ENCODE results near the gene GNAL. TPM values are rescaled to one million over a fixed set of nuclear protein-coding genes. Genes with fewer than 3 reads are reported as not detected.
"Not testable (repeated sequence)": the region's sequence is repeated elsewhere in the genome, so short reads cannot be mapped to it uniquely, and the experiment has no call there.

GNAL gene
- total RNA-seq, 2 experiments from 2014 or later = 0.60 TPM; not detected in 1

DNA sequence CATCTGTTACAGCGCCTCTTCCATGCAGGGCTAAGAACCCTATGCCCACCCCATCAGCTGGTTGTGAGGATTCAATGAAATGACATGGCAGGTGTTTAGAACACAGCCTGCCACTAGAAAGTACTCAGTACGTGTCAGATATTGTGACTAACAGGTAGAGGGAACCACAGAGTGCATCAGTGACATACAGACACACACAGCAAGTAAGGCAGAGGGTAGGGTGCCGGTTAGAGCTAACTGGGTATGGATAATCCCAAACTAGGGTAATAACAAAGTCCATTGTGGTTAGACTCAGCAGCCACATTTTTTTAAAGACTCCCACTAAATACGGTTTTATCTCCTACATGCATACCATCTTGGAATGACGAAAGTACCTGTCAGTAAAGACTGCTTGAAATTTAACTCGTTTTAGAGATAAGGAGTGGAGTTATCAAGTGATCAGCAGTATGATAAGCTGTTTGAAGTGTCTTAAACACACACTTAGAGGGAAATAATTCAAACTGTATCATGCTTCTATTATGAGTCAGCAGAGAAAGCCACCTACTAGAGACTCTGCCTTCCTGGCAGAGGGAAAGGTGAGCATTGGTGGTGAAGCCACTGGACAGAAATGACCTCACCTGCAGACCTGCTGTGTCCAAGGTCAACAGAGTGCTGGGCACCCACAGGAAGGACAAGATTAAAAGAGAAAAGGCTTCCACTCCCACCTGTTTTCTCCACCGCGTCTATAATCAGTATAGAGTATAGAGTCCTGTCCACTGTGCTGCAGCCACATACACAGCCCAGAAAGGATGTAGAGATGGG lies 198.5 kb downstream of the GNAL start:
- H3K4me1 Mint-ChIP-seq = no peaks in the 10 kb centered on the region
- no peak overlapping the region for H3K4me3 Mint-ChIP-seq
- no peaks in the 10 kb centered on the region for H3K27me3 Mint-ChIP-seq
- no peak for DNase-seq
- POLR2A ChIA-PET = no interaction called here
- no peak overlapping the region for H3K27ac Mint-ChIP-seq
- H3K36me3 Mint-ChIP-seq = peaks cover 10% of the 10 kb centered on the region
- H3K9me3 Mint-ChIP-seq = no peaks in the 10 kb centered on the region
- no peak for ATAC-seq (ENCODE audit: low read depth)

DNA sequence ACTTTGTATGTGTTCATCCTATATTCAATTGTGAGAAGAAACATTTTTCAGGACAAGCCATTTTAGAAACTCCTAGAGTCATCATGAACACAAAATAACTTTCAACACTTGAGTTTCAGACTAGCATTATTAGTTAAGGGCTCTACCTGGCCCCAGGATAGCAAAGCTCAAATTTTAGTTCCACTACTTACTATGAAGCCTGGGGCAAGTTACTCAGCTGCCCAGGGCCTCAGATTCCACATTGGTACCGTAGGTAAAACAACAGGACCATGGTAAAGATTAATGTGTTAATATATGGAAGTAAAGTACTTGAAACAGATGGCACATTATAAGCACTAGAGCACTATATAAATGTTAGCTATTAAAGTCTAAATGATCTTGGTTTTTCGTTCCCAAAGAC lies 199.7 kb downstream of the GNAL start:
- POLR2A ChIA-PET = no interaction called here
- H3K4me3 Mint-ChIP-seq = no peak overlapping the region
- H3K27me3 Mint-ChIP-seq = no peaks in the 10 kb centered on the region
- no peak overlapping the region for H3K27ac Mint-ChIP-seq
- DNase-seq = no peak
- peaks cover 17% of the 10 kb centered on the region for H3K36me3 Mint-ChIP-seq
- no peak for ATAC-seq (ENCODE audit: low read depth)
- no peaks in the 10 kb centered on the region for H3K9me3 Mint-ChIP-seq
- H3K4me1 Mint-ChIP-seq = peaks cover 2% of the 10 kb centered on the region

DNA sequence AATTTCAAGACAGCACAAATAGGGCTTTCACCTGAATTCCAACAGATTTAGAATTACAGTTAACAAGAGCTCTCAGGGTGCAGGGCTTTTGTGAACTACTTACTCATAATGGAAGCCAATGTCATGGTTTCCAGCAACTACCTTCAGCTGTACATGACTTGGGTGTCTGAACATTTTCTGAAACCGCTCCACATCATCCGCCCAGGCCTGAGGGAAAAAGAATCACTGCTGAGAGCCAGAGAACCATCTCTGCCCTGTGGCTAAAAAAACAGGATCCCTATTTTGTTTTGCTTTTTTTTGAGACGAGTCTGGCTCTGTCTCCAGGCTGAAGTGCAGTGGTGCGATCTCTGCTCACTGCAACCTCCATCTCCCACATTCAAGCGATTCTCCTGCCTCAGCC lies 200.2 kb downstream of the GNAL start:
- no peak overlapping the region for H3K27ac Mint-ChIP-seq
- H3K27me3 Mint-ChIP-seq = no peaks in the 10 kb centered on the region
- ATAC-seq (ENCODE audit: low read depth) (no peak), DNase-seq (no peak)
- H3K4me3 Mint-ChIP-seq = no peak overlapping the region
- POLR2A ChIA-PET = no interaction called here
- H3K9me3 Mint-ChIP-seq = no peaks in the 10 kb centered on the region
- H3K36me3 Mint-ChIP-seq = peaks cover 19% of the 10 kb centered on the region
- peaks cover 4% of the 10 kb centered on the region for H3K4me1 Mint-ChIP-seq

DNA sequence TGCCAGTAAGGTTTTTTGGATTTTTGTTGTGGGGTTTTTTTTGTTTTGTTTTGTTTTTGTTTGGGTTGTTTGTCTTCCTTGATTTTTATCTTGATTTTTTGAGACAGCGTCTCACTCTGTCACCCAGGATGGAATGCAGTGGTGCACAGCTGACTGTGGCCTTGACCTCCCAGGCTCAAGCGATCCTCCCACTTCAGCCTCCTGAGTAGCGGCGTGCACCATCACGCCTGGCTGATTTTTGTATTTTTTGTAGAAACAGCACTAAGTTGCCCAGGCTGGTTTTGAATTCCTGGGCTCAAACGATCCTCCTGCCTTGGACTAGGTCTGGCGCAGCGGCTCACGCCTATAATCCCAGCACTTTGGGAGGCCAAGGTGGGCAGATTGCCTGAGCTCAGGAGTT lies 202.7 kb downstream of the GNAL start:
- DNase-seq (no peak), ATAC-seq (ENCODE audit: low read depth) (no peak)
- Mint-ChIP-seq H3K4me1 (peaks cover 4% of the 10 kb centered on the region), H3K36me3 (peaks cover 20% of the 10 kb centered on the region), H3K27me3 (no peaks in the 10 kb centered on the region), H3K9me3 (no peaks in the 10 kb centered on the region), H3K27ac (no peak overlapping the region), H3K4me3 (no peak overlapping the region)
- POLR2A ChIA-PET = no interaction called here

DNA sequence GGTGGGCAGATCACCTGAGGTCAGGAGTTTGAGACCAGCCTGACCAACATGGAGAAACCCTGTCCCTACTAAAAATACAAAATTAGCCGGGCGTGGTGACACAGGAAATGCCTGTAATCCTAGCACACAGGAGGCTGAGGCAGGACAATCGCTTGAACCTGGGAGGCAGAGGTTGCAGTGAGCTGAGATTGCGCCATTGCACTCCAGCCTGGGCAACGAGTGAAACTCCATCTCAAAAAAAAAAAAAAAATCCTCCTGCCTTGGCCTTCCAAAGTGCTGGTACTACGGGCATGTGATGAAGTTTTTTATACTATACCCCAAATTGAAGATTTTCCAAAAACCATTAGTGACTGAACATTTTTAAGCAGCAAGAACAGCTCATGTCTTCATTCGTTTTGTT lies 203.4 kb downstream of the GNAL start:
- ATAC-seq (ENCODE audit: low read depth); H3K9me3 Mint-ChIP-seq; H3K4me1 Mint-ChIP-seq; H3K27ac Mint-ChIP-seq; POLR2A ChIA-PET; H3K27me3 Mint-ChIP-seq; DNase-seq; H3K4me3 Mint-ChIP-seq: not testable (repeated sequence)
- H3K36me3 Mint-ChIP-seq = peaks cover 22% of the 10 kb centered on the region

DNA sequence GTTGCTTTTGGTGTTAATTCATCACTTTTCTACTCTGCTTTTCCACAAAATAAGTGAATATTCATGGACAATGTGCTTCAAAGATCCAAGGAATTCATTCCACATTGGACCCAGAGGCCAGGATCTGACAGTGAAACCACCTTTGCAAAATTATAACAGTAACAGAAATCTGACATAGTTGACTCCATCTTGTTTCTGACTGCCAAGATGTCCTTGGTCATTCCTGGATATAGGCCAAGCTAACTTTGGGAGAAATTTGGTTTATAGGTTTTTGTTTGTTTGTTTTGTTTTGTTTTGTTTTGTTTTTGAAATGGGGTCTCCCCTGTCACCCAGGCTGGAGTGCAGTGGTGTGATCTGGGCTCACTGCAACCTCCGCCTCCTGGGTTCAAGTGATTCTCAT lies 208.7 kb downstream of the GNAL start:
- POLR2A ChIA-PET = no interaction called here
- DNase-seq = no peak
- H3K27me3 Mint-ChIP-seq = no peaks in the 10 kb centered on the region
- no peaks in the 10 kb centered on the region for H3K9me3 Mint-ChIP-seq
- H3K4me1 Mint-ChIP-seq = peaks cover 4% of the 10 kb centered on the region
- no peak for ATAC-seq (ENCODE audit: low read depth)
- no peak overlapping the region for H3K4me3 Mint-ChIP-seq
- no peak overlapping the region for H3K27ac Mint-ChIP-seq
- H3K36me3 Mint-ChIP-seq = peaks cover 23% of the 10 kb centered on the region

DNA sequence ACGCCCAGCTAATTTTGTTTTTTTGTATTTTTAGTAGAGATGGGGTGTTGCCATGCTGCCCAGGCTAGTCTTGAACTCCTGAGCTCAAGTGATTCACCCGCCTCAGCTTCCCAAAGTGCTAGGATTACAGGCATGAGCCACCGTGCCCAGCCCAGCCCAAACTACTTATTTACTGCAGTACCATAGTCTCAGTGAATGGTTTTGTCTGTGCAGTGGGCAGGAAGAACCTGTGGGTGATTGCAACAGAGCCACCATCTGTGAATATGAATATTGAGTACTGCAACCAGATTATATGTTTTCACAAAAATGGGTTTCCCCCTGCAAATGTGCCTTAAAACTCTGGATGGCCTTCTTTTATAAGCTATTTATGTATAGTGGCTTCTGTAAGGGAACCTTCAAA lies 210.0 kb downstream of the GNAL start:
- POLR2A ChIA-PET = no interaction called here
- Mint-ChIP-seq H3K4me1 (peaks cover 3% of the 10 kb centered on the region), H3K4me3 (no peak overlapping the region), H3K9me3 (no peaks in the 10 kb centered on the region), H3K36me3 (peaks cover 18% of the 10 kb centered on the region), H3K27me3 (no peaks in the 10 kb centered on the region), H3K27ac (no peak overlapping the region)
- DNase-seq (no peak), ATAC-seq (ENCODE audit: low read depth) (no peak)

DNA sequence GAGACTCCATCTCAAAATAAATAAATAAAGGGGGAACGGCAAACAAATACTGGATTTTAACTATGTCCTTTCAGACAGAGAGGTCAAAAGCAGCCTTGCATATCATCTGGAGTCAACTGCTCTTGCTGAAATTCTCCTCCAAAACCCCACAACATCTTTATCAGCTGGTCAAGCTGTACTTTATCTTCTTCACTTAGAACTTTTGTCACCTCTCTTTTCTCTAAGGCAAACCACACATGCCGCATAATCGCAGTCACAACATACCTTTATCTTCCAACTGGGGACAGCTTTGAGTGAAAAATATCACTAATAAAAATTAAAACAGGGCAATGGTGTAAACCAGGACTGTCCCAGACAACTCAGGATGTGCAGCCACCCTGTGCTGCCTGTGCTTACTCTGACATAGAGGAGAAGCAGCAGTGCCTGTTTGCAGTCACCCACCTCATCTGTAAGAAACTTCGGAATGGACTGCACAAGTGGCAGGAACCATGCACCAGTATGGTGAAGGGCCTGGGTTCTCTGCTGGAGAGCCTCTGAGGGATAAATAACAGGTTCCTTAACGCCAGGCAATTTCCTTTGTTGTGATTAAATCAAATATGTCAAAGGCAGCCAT lies 212.9 kb downstream of the GNAL start:
- H3K36me3 Mint-ChIP-seq = peaks cover 22% of the 10 kb centered on the region
- H3K27ac Mint-ChIP-seq = no peak overlapping the region
- H3K27me3 Mint-ChIP-seq = no peaks in the 10 kb centered on the region
- H3K4me3 Mint-ChIP-seq = no peak overlapping the region
- POLR2A ChIA-PET = no interaction called here
- DNase-seq (no peak), ATAC-seq (ENCODE audit: low read depth) (no peak)
- no peaks in the 10 kb centered on the region for H3K9me3 Mint-ChIP-seq
- peaks cover 8% of the 10 kb centered on the region for H3K4me1 Mint-ChIP-seq

DNA sequence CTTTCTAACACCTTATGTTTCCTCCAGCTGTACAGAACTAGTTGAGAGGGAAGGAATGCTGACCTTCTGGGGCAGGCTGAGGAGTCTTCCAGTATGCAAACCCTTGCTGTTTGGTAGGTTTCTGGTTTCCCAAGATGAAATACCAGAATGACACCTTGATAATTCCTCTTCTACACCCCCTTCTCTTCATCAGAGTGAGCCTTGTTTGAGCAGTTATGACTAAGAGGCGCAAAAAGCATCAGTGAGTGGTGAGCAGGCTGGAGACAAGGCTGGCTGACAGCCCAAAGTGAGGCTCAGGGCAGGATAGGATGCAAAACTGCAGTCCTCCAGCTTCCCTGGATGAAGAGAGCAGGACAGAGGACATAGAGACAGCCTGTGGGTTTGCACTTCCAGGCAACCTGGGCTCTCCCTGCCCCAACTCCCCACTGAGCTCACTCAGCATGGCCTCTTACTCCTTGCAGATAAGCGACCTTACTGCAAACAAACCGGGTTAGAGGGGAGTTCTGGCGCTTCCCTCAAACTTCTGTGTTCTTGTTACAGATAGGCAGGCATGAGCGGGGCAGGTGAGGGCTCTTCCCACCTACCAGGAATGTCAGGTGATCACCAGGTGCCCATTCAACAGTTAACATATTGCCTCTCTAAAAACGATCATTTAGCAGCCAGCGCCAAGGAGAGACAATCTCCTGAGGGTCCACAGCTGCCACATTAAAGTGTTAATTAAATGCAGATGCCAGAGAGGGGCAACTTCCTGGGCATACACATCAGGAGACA lies 213.6 kb downstream of the GNAL start:
- DNase-seq = no peak
- no peak for ATAC-seq (ENCODE audit: low read depth)
- Mint-ChIP-seq H3K4me3 (no peak overlapping the region), H3K9me3 (no peaks in the 10 kb centered on the region), H3K4me1 (peaks cover 14% of the 10 kb centered on the region), H3K27ac (no peak overlapping the region), H3K36me3 (peaks cover 18% of the 10 kb centered on the region), H3K27me3 (no peaks in the 10 kb centered on the region)
- POLR2A ChIA-PET = no interaction called here

DNA sequence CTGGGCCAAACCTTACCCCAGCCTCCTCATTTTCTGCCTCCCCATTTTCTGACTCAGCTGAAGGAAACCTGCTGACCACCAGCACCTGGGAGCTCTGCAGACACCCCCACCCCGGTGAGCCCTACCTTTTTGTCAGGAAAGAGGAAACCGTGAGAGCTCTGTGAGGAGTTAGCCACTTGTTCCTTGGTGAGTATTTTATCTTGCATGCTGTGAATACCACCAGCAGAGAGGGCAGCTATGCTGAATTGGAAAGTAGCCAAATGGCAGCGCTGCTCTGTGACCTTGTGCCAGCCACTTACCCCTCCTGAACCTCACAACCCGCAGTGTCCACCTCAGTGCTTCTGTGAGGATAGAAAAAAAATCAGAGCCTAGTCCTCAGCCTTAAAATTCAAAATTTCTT lies 216.5 kb downstream of the GNAL start:
- POLR2A ChIA-PET = no interaction called here
- peaks cover 13% of the 10 kb centered on the region for H3K36me3 Mint-ChIP-seq

DNA sequence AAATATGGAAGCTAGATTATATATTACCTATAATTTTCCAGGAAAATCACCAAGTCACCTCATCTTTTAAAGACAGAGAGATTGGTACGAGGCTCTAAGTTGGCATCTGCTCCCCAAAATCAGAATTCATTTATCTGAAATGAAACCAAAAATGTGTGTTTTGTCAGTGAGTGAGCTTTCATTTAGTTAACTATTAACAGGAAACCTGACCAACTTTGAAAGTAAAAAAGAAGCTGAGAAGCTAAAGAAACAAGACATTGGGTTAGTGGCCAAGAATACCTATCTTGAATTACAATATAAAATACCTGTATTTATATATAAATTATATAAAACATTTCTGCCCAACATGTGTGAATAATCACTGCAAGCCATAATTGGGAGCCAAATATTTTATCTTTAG lies 217.1 kb downstream of the GNAL start:
- no peak overlapping the region for H3K27ac Mint-ChIP-seq
- POLR2A ChIA-PET = no interaction called here
- no peak for DNase-seq
- H3K27me3 Mint-ChIP-seq = no peaks in the 10 kb centered on the region
- H3K4me1 Mint-ChIP-seq = peaks cover 16% of the 10 kb centered on the region
- no peak overlapping the region for H3K4me3 Mint-ChIP-seq
- ATAC-seq (ENCODE audit: low read depth) = no peak
- peaks cover 13% of the 10 kb centered on the region for H3K36me3 Mint-ChIP-seq
- H3K9me3 Mint-ChIP-seq = no peaks in the 10 kb centered on the region

More for the DNA sequence above, 216.5 kb downstream of the GNAL start:
- no peak for ATAC-seq (ENCODE audit: low read depth)
- no peak overlapping the region for H3K27ac Mint-ChIP-seq
- no peaks in the 10 kb centered on the region for H3K9me3 Mint-ChIP-seq
- H3K4me1 Mint-ChIP-seq = peaks cover 16% of the 10 kb centered on the region
- no peak overlapping the region for H3K4me3 Mint-ChIP-seq
- no peaks in the 10 kb centered on the region for H3K27me3 Mint-ChIP-seq
- DNase-seq = no peak

DNA sequence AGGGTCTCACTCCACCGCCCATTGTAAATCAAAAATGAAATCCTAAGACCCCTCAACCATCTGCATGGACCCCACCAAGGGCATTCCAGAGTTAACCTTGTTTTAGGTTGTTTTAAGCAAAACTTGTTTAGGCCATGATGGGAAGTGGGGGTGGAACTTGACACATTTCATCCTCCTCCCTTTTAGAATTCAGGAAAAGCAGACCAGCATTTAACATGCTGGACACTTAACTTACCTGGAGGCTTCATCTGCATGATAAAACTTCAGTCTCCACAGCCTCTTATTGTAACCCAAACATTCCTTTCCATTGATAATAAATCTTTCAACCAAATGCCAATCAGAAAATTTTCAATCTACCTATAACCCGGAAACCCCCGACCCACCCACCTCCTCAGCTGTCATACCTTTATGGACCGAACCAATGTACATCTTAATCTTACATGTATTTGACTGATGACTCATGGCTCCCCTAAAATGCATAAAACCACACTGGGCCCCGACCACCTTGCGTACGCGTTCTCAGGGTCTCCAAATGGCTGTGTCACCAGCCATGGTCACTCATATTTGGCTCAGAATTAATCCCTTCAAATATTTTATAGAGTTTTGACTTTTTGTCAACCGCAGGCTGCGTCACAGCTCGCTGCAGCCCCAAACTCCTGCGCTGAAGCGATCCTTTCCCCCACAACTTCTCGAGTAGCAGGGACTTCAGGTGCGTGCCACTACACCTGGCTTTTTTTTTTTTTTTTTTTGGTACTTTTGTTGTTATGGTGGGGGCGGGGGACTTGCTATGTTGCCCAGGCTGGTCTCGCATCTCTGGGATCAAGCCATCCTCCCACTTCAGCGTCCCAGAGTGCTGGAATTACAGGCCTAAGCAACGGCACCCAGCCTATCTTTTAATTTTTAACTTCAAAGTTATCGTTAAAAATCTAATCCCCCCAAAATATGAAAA lies 218.1 kb downstream of the GNAL start:
- no peaks in the 10 kb centered on the region for H3K27me3 Mint-ChIP-seq
- POLR2A ChIA-PET = interaction anchor here (2.4 kb wide), 1 partner anchor 56 kb away, joined by 13 read pairs; the partner anchor contains the start of gene CHMP1B
- H3K36me3 Mint-ChIP-seq = peaks cover 11% of the 10 kb centered on the region
- H3K9me3 Mint-ChIP-seq = no peaks in the 10 kb centered on the region
- H3K4me1 Mint-ChIP-seq = peaks cover 16% of the 10 kb centered on the region
- DNase-seq = no peak
- H3K4me3 Mint-ChIP-seq = peak overlapping the region; percentile 94
- no peak for ATAC-seq (ENCODE audit: low read depth)
- peak overlapping the region; percentile 89 for H3K27ac Mint-ChIP-seq
